Epithelial cell of proximal tubule (primary cell): ENCODE results near the gene SLC2A13. TPM values are rescaled to one million over a fixed set of nuclear protein-coding genes. Genes with fewer than 3 reads are reported as not detected.

ENCODE experiments used
- DNase-seq: peaks from one replicate; pipeline ENCODE4 v3.0.0-alpha.2; 2011; ENCODE audit warnings: low read depth
- H3K4me3 ChIP-seq: 2 replicates; pipeline ENCODE4 v1.5.1; 2011; ENCODE audit warnings: low read depth, mild to moderate bottlenecking, low read length
- CTCF ChIP-seq: conservative IDR thresholded peaks from 2 replicates; pipeline ENCODE4 v1.5.1; 2012; ENCODE audit warnings: low read depth, mild to moderate bottlenecking, low read length
- total RNA-seq: library from RNA; depleted of rRNA; stranded (reverse); fragments of >200 nt; gene quantifications from 2 replicates; pipeline ENCODE4 v1.2.3, GENCODE V29; 2015

Gene SLC2A13
- total RNA-seq, 1 donor from 2014 or later: 4.6 TPM

GRCh38 chr12:40122842-40123241 is 17.0 kb upstream of the SLC2A13 start:
- no peak overlapping the region for H3K4me3 ChIP-seq
- DNase-seq: no peak
- no peak for TF ChIP-seq CTCF

GRCh38 chr12:40117818-40118217 is 11.9 kb upstream of the SLC2A13 start:
- no peak for DNase-seq
- no peak for TF ChIP-seq CTCF
- H3K4me3 ChIP-seq: no peak overlapping the region

GRCh38 chr12:40110586-40110985 is 4.7 kb upstream of the SLC2A13 start:
- TF ChIP-seq CTCF: no peak
- H3K4me3 ChIP-seq: no peak overlapping the region
- no peak for DNase-seq

- DNase-seq: no peak
- H3K4me3 ChIP-seq: peak overlapping the region; percentile 6
- TF ChIP-seq CTCF: no peak
These were observed 2.1 kb upstream of the SLC2A13 start for GRCh38 chr12:40107803-40108620.

- TF ChIP-seq CTCF: peak; percentile 94
- H3K4me3 ChIP-seq: peak overlapping the region; percentile 51
- no peak for DNase-seq
These were observed 1.4 kb upstream of the SLC2A13 start for GRCh38 chr12:40107098-40107802.

GRCh38 chr12:40106655-40107054 is 774 bp upstream of the SLC2A13 start:
- DNase-seq: no peak
- TF ChIP-seq CTCF: no peak
- H3K4me3 ChIP-seq: peak overlapping the region; percentile 79
